LNCAP (cell line): Measurements from ENCODE around the gene JADE3.

ENCODE experiments used
- CTCF ChIP-seq: fragments of 450-650 bp; IDR thresholded peaks from 2 replicates; pipeline ENCODE4 v1.5.1; 2017; ENCODE audit warnings: mild to moderate bottlenecking

The JADE3 gene

GRCh38 chrX:46912098-46912602 lies at the start of gene JADE3:
Gene JADE3, plus strand, starts transcription at chrX:46912421. Its CDS starts 72,474 bp downstream, at chrX:46984895.
- TF ChIP-seq CTCF, result no peak

DNA sequence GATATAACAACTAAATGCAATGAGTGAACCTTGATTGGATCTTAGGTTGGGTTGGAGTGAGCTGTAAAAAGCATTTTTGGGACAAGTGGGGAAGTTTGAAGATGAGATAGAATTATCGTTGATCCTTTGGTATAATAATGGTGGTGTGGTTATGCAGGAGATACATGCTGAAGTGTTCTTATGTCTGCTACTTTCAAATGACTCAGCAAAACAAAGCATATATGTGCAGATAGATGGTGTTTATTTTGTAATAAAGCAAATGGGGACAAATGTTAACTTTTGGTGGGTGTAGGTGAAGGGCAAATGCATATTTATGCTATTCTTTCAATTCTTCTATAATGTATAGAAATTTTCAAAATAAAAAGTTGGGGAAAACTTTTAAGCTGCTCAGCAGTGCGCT lies 49.1 kb upstream of the JADE3 start:
- no peak for TF ChIP-seq CTCF

GRCh38 chrX:46864606-46865005 lies 47.6 kb upstream of the JADE3 start:
- no peak for TF ChIP-seq CTCF

GRCh38 chrX:46865281-46865680 lies 46.9 kb upstream of the JADE3 start:
- no peak for TF ChIP-seq CTCF

DNA sequence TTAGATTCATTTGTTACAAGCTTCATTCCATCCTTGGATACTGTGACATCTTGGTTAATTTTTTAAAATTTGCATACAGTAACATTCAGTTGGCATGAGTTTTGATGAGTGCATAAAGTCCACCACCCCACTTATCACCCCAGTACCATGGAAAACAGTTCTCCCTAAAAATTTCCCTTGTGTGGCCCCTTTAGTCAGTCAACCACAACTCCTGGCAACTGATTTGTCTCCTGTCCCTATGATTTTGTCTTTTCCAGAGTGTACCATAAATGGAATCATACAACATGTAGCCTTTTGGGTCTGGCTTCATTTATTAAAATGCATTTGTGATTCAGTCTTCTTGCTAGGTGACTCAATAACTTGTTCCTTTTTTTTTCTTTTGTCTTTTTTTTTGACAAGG lies 45.5 kb upstream of the JADE3 start:
- TF ChIP-seq CTCF, result no peak

DNA sequence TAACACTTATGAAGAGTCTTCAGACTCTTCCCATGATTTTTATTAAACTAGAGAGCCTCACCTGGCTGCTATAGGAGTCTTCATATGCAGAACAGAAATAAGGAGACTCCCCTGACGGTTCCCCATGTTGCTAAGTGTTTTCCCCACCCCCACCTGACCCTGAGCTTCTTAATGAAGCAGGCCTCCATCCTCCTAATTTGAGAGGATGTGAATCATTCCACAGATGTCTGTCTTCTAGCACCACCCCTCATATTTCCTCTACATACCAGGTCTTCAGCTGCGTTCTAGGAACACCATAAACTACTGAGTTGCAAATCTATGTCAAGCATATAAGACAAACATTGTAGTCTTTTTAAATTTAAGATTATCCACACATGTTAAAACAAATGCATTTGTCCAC lies 38.5 kb upstream of the JADE3 start:
- no peak for TF ChIP-seq CTCF

- TF ChIP-seq CTCF, result no peak
Observed at GRCh38 chrX:46876901-46877300, 35.3 kb upstream of the JADE3 start.

- TF ChIP-seq CTCF, result no peak
Observed at GRCh38 chrX:46882266-46882665, 30.0 kb upstream of the JADE3 start.
